MCF 10A (cell line): ENCODE measurements around the gene SOWAHB. TPM values are rescaled to one million over a fixed set of nuclear protein-coding genes. Genes with fewer than 3 reads are reported as not detected.

Experiments
- Bru-seq: library from RNA; stranded (reverse); fragments of 400-500 nt; gene quantifications from one replicate; lab custom pipeline; 2021; lab: Mats Ljungman, UMichigan
- BruChase-seq, 2 experiments: library from RNA; stranded (reverse); fragments of 400-500 nt; gene quantifications; one replicate each; lab custom pipeline; 2021; lab: Mats Ljungman, UMichigan
- BruUV-seq: library from RNA; stranded (reverse); fragments of 400-500 nt; replicated peaks from 2 replicates; lab custom pipeline; 2021; lab: Mats Ljungman, UMichigan
- CTCF ChIA-PET: fragments of 300-600 bp; sonication (Branson Sonifier 250); formaldehyde crosslinking; extraction: SDS; loops from one replicate; lab custom pipeline; 2021; ENCODE audit warnings: antibody characterized with exemption, inconsistent platforms; lab: Yijun Ruan, JAX
- POLR2A ChIA-PET: fragments of 300-600, 350-650 bp; sonication (Branson Sonifier 250); formaldehyde crosslinking; extraction: SDS; loops from one replicate; lab custom pipeline; 2020; ENCODE audit warnings: antibody characterized with exemption, inconsistent platforms; lab: Yijun Ruan, JAX
- DNase-seq: peaks from one replicate; pipeline ENCODE4 v3.0.0-alpha.2; 2018; ENCODE audit not compliant: unreplicated experiment
- H3K27ac Mint-ChIP-seq: one replicate; pipeline ENCODE4 v1.8.0; 2022; ENCODE audit warnings: mild to moderate bottlenecking, low read depth, mixed read lengths; ENCODE audit not compliant: unreplicated experiment
- H3K27me3 Mint-ChIP-seq: one replicate; pipeline ENCODE4 v1.8.0; 2022; ENCODE audit warnings: mixed read lengths; ENCODE audit not compliant: insufficient read depth, unreplicated experiment
- H3K36me3 Mint-ChIP-seq: one replicate; pipeline ENCODE4 v1.8.0; 2022; ENCODE audit warnings: mild to moderate bottlenecking, moderate library complexity, mixed read lengths; ENCODE audit not compliant: insufficient read depth, unreplicated experiment
- H3K4me1 Mint-ChIP-seq: one replicate; pipeline ENCODE4 v1.8.0; 2022; ENCODE audit warnings: mixed read lengths; ENCODE audit not compliant: insufficient read depth, unreplicated experiment
- H3K4me3 Mint-ChIP-seq: one replicate; pipeline ENCODE4 v1.8.0; 2022; ENCODE audit warnings: mild to moderate bottlenecking, moderate library complexity, mixed read lengths; ENCODE audit not compliant: unreplicated experiment
- H3K9me3 Mint-ChIP-seq: one replicate; pipeline ENCODE4 v1.8.0; 2022; ENCODE audit warnings: mixed read lengths; ENCODE audit not compliant: unreplicated experiment
- CTCF ChIP-seq: fragments of 200-600 bp; IDR thresholded peaks from one replicate; pipeline ENCODE4 v1.8.0; 2022; ENCODE audit warnings: antibody characterized with exemption, mild to moderate bottlenecking; ENCODE audit not compliant: unreplicated experiment
- intact Hi-C: fragments of 100-400 bp; cut with micrococcal nuclease; formaldehyde crosslinking; loops from 2 replicates; pipeline ENCODE4 v1.14.1; 2022
- long read RNA-seq: library from polyadenylated mRNA; stranded (forward); transcript quantifications from one replicate; pipeline ENCODE4 v2.0.0, GENCODE V29; 2022
- total RNA-seq: library from RNA; stranded (reverse); gene quantifications from 2 replicates; pipeline ENCODE4 v1.2.3, GENCODE V29; 2022

The SOWAHB gene, protein sequence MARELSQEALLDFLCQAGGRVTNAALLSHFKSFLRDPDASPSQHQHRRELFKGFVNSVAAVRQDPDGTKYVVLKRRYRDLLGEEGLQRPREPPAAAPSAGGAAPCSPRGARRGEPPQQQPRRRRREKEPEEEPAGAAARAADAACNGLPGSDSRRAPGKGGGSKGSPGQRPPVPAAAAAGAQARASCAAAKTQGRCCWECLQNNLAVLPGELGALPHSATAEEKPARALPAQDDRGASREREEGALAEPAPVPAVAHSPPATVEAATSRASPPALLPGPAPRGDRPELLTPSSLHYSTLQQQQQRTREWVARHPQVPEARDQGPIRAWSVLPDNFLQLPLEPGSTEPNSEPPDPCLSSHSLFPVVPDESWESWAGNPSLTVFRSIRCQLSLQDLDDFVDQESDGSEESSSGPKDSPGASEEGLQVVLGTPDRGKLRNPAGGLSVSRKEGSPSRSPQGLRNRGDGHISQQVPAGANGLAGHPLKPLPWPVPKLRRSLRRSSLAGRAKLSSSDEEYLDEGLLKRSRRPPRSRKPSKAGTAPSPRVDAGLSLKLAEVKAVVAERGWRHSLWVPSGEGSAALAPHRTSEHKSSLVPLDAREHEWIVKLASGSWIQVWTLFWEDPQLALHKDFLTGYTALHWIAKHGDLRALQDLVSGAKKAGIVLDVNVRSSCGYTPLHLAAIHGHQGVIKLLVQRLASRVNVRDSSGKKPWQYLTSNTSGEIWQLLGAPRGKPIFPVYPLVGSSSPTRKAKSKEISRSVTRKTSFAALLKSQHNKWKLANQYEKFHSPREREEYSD
- total RNA-seq (0.12 and 0.58 TPM in 2 replicates), Bru-seq, nascent RNA (percentile 20 among the genes with signal in this experiment), BruChase-seq, experiment 1, labeled RNA remaining after a 6-hour chase (percentile 14 among the genes with signal in this experiment), BruChase-seq, experiment 2, labeled RNA remaining after a 2-hour chase (percentile 21 among the genes with signal in this experiment)
- long read RNA-seq, result 0 reads

DNA sequence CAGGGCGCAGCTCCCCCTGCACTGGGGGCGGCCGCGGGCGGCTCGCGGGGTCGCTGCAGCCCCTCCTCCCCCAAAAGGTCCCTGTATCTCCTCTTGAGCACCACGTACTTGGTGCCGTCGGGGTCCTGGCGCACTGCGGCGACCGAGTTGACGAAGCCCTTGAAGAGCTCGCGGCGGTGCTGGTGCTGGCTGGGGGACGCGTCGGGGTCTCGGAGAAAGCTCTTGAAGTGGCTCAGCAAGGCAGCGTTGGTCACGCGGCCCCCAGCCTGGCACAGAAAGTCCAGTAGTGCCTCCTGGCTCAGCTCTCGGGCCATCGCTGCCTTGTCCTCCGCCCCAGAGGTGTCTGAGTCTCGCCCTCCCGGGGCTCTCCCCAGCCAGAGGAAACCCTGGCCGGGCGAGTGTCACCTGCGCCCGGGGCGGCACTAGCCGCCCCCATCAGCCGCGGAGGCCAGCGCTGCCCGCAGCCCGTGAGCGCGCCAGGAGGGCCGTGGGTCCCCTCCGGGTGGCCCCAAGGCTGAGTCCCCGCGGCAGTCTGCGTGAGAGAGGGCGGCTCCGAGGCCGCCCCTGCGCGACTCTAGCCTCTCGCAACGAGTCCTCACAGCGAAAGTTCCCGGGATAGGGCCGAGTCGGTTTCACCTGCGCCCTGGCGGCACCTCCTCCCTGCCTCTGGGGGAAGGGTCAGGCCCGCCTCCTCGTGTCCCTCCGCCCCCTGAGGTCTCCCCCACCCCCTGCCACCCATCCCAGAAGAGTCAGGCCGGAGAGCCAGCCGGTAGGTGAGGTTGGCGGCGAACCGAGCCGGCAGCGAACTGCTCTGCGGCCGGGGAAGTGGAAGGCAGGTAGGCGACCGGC lies at the start of gene SOWAHB:
Gene SOWAHB, minus strand, starts transcription at position 609 of the 849 bp plus-strand sequence. Its CDS starts 295 bp downstream, at position 314.
- ChIA-PET POLR2A (interaction anchor here (0.7 to 1.8 kb wide), 3 partner anchors 17 to 115 kb away, joined by 3 to 4 read pairs (median 3); no protein-coding TSS in a partner anchor), CTCF (interaction anchor here (0.6 to 1.1 kb wide), 2 partner anchors 18 to 61 kb away, joined by 3 to 4 read pairs; no protein-coding TSS in a partner anchor)
- BruUV-seq, result no TSS peak
- peaks cover 12% of the 10 kb centered on the region for H3K27me3 Mint-ChIP-seq
- H3K9me3 Mint-ChIP-seq, result no peaks in the 10 kb centered on the region
- intact Hi-C loops, result no loop called here
- no peaks in the 10 kb centered on the region for H3K36me3 Mint-ChIP-seq
- peak within 1 kb of the TSS; percentile 53 for H3K4me3 Mint-ChIP-seq
- TF ChIP-seq CTCF, result no peak
- peaks cover 12% of the 10 kb centered on the region for H3K4me1 Mint-ChIP-seq
- peak; percentile 52 for DNase-seq
- no peak within 1 kb of the TSS for H3K27ac Mint-ChIP-seq

DNA sequence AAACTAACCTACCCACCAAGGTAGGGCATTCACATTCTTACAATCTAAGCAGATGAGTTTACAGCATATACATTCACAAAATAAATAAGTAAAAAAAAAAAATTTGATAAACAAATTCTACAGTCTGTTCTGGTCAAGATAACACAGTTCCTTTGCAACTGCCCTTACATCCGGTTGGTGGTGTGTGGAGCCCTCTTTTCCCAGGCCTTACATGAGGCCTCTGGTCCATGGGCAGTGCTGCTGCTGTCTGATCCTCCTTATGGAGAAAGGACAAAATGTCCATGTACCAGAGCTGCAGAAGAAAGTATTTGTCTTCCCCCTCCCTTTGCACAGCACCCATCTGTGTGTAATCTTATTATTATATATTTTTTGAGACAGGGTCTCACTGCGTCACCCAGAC lies 49.4 kb upstream of the SOWAHB start:
- no peak overlapping the region for H3K4me3 Mint-ChIP-seq
- CTCF ChIA-PET, result interaction anchor here (0.6 kb wide), 2 partner anchors 138 to 436 kb away, joined by 3 to 4 read pairs; no protein-coding TSS in a partner anchor
- BruUV-seq, result no TSS peak

DNA sequence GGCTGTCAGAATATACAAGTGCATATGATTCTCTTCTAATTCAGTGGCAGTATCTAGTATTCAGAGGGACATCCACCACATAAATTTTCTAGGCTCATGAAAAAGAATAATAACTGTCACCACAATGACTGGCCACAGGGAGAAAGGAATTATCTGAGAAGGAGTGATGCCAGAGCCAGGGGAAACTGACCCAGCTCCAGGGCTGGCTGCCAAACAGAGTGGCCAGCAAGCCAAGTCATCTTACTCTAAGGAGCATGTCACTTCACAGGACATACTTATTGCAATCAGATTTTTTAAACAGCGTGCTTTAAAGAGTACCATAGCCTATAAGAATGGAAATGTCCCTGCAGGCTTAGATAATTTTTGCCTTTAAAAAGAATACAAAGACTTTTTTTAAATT lies 45.8 kb upstream of the SOWAHB start:
- no peaks in the 10 kb centered on the region for H3K9me3 Mint-ChIP-seq
- no TSS peak for BruUV-seq
- peaks cover 20% of the 10 kb centered on the region for H3K4me1 Mint-ChIP-seq
- H3K27me3 Mint-ChIP-seq, result no peaks in the 10 kb centered on the region
- H3K36me3 Mint-ChIP-seq, result peaks cover 4% of the 10 kb centered on the region
- intact Hi-C loops, result no loop called here
- no peak overlapping the region for H3K27ac Mint-ChIP-seq
- ChIA-PET POLR2A (interaction anchor here (0.7 to 1.1 kb wide), 4 partner anchors 9 to 953 kb away, joined by 3 to 4 read pairs (median 3); partner anchors contain the start of gene SDAD1), CTCF (no interaction called here)
- TF ChIP-seq CTCF, result no peak
- DNase-seq, result peak; percentile 15
- no peak overlapping the region for H3K4me3 Mint-ChIP-seq

More for the DNA sequence above, 49.4 kb upstream of the SOWAHB start:
- no peak for DNase-seq
- no peaks in the 10 kb centered on the region for H3K9me3 Mint-ChIP-seq
- TF ChIP-seq CTCF, result no peak
- H3K36me3 Mint-ChIP-seq, result peaks cover 4% of the 10 kb centered on the region
- no peaks in the 10 kb centered on the region for H3K27me3 Mint-ChIP-seq
- intact Hi-C loops, result no loop called here
- POLR2A ChIA-PET, result interaction anchor here (1.1 to 6.1 kb wide), 2 partner anchors 13 to 165 kb away, joined by 3 to 36 read pairs; no protein-coding TSS in a partner anchor
- no peak overlapping the region for H3K27ac Mint-ChIP-seq
- H3K4me1 Mint-ChIP-seq, result peaks cover 28% of the 10 kb centered on the region
